GM19452 (cell line): ENCODE measurements around the gene CABLES1.
A peak's percentile ranks its signal among the peaks of the same experiment; 100 is the strongest.
"Not testable (repeated sequence)": the region's sequence is repeated elsewhere in the genome, so short reads cannot be mapped to it uniquely, and the experiment has no call there.

Source experiments
- ATAC-seq: cut with Tn5 transposase; IDR thresholded peaks from one replicate; pipeline ENCODE4 v1.9.1; 2021; ENCODE audit not compliant: unreplicated experiment

The CABLES1 gene

GRCh38 chr18:23134780-23135549 lies at the start of gene CABLES1:
TSS of gene CABLES1 (plus strand) at chr18:23135485. CDS start at chr18:23135763, 278 bp downstream.
- ATAC-seq = no peak

- no peak for ATAC-seq
Observed at GRCh38 chr18:23087352-23087751, 47.9 kb upstream of the CABLES1 start.

- no peak for ATAC-seq
Observed at GRCh38 chr18:23088310-23088709, 47.0 kb upstream of the CABLES1 start.

- peak; percentile 80 for ATAC-seq
Observed at GRCh38 chr18:23091017-23091993, 44.0 kb upstream of the CABLES1 start.

- no peak for ATAC-seq
Observed at GRCh38 chr18:23092121-23092520, 43.2 kb upstream of the CABLES1 start.

GRCh38 chr18:23093130-23093529 lies 42.2 kb upstream of the CABLES1 start:
- ATAC-seq = not testable (repeated sequence)

- no peak for ATAC-seq
Observed at GRCh38 chr18:23093772-23094171, 41.5 kb upstream of the CABLES1 start.

GRCh38 chr18:23094411-23095190 lies 40.7 kb upstream of the CABLES1 start:
- ATAC-seq = no peak

GRCh38 chr18:23095463-23095862 lies 39.8 kb upstream of the CABLES1 start:
- no peak for ATAC-seq

GRCh38 chr18:23097016-23097415 lies 38.3 kb upstream of the CABLES1 start:
- ATAC-seq = not testable (repeated sequence)

- ATAC-seq = no peak
Observed at GRCh38 chr18:23099621-23100020, 35.7 kb upstream of the CABLES1 start.

GRCh38 chr18:23101861-23102432 lies 33.3 kb upstream of the CABLES1 start:
- ATAC-seq = no peak

- no peak for ATAC-seq
Observed at GRCh38 chr18:23102493-23103261, 32.6 kb upstream of the CABLES1 start.

- ATAC-seq = no peak
Observed at GRCh38 chr18:23103449-23103848, 31.8 kb upstream of the CABLES1 start.

- no peak for ATAC-seq
Observed at GRCh38 chr18:23105030-23105429, 30.3 kb upstream of the CABLES1 start.

- ATAC-seq = no peak
Observed at GRCh38 chr18:23105581-23106219, 29.6 kb upstream of the CABLES1 start.

- no peak for ATAC-seq
Observed at GRCh38 chr18:23106575-23106974, 28.7 kb upstream of the CABLES1 start.

- ATAC-seq = no peak
Observed at GRCh38 chr18:23107718-23108117, 27.6 kb upstream of the CABLES1 start.

- no peak for ATAC-seq
Observed at GRCh38 chr18:23108496-23108895, 26.8 kb upstream of the CABLES1 start.
